ENCODE data around the gene ZNF335. TPM values are rescaled to one million over a fixed set of nuclear protein-coding genes. Genes with fewer than 3 reads are reported as not detected.

Gene ZNF335
- total and polyA plus RNA-seq, 2 of the 13 experiments (the other 11 are each of a cell fraction or from before 2014, with no cell fraction given): 9.7 to 13.7 TPM

DNA sequence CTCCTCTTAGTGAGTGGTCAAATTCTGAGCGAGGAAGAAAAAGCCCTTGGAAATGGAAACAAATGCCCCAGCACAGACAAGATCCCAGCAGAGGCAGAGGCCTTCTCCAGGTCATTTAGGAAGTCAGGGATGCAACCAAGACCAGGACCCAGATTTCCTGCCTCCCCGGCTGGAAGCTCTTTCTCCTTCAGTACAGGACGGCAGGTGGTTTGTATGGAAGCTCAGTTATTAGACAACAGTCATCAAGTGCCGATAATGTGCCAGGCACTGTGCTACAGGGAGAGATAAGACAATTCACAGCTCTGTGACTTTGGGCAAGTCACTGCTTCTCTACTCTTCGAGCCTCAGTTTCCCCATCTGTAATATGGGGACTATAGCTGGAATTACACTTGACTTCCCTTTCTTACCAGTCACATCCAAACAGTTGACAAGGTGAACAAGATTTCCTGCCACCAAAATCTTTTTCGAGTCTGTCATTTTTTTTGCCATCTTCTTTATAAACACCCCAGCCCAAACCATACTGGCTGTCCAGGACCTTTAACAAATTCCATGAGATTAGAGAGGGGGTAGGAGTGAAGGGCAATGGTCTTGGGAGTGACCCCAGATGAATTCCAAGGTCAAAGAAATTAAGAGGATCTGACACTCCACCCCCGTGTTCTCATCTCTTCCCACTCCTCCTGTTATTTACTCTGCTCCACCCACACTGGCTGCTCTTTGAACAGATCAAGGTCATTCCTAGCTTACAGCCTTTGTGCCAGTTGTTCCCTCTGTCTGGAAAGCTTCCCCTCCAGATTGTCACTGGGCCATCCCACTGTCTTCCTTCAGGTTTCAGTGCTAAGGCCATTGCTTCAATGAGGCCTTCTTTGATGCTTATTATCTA is 42.8 kb upstream of the ZNF335 start (continued):
- TF ChIP-seq HNF1A (IDR thresholded peaks at IDR 0.05; ENCODE audit: low read depth) (no peak), HNF1A (CRISPR knock-in tag; IDR thresholded peaks at IDR 0.05; ENCODE audit: borderline replicate concordance) (no peak), ZNF24 (IDR thresholded peaks at IDR 0.05) (no peak), ZNF747 (CRISPR knock-in tag; IDR thresholded peaks at IDR 0.05; ENCODE audit: borderline replicate concordance) (no peak), PAX8 (CRISPR knock-in tag; IDR thresholded peaks at IDR 0.05; ENCODE audit: borderline replicate concordance) (no peak), RFXAP (CRISPR knock-in tag; IDR thresholded peaks at IDR 0.05; ENCODE audit: borderline replicate concordance) (0 out of 2 replicates have a peak, but pooled peaks have one; percentile 6), SRF (IDR thresholded peaks at IDR 0.05; ENCODE audit: low read depth, low read length) (no peak), KLF12 (CRISPR knock-in tag; IDR thresholded peaks at IDR 0.05; ENCODE audit: borderline replicate concordance) (no peak; the same call in 1 of the 2 replicates), ZNF124 (CRISPR knock-in tag; IDR thresholded peaks at IDR 0.05) (no peak; the same call in 1 of the 2 replicates), ZNF446 (CRISPR knock-in tag; IDR thresholded peaks at IDR 0.05) (no peak), SIN3B (IDR thresholded peaks at IDR 0.05; ENCODE audit: low read length) (no peak), TCF12 (IDR thresholded peaks at IDR 0.05) (no peak), TCF12 (CRISPR knock-in tag; IDR thresholded peaks at IDR 0.05) (no peak), NFATC3 (CRISPR knock-in tag; IDR thresholded peaks at IDR 0.05) (no peak), KAT7 (CRISPR knock-in tag; IDR thresholded peaks at IDR 0.05; ENCODE audit: borderline replicate concordance) (0 out of 2 replicates have a peak, but pooled peaks have one; percentile 0), ZNF761 (CRISPR knock-in tag; conservative IDR thresholded peaks at IDR 0.05) (peak; percentile 6; the same call in 1 of the 2 replicates), YY1 (IDR thresholded peaks at IDR 0.05; ENCODE audit: insufficient read depth, insufficient replicate concordance, low read depth, low read length) (no peak), NFE2L1 (CRISPR knock-in tag; IDR thresholded peaks at IDR 0.05; ENCODE audit: borderline replicate concordance) (no peak)
- TF ChIP-seq, protein P1, sequence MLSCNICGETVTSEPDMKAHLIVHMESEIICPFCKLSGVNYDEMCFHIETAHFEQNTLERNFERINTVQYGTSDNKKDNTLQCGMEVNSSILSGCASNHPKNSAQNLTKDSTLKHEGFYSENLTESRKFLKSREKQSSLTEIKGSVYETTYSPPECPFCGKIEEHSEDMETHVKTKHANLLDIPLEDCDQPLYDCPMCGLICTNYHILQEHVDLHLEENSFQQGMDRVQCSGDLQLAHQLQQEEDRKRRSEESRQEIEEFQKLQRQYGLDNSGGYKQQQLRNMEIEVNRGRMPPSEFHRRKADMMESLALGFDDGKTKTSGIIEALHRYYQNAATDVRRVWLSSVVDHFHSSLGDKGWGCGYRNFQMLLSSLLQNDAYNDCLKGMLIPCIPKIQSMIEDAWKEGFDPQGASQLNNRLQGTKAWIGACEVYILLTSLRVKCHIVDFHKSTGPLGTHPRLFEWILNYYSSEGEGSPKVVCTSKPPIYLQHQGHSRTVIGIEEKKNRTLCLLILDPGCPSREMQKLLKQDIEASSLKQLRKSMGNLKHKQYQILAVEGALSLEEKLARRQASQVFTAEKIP (CRISPR knock-in tag; IDR thresholded peaks at IDR 0.05; ENCODE audit: borderline replicate concordance): no peak
- TF ChIP-seq, protein P2, sequence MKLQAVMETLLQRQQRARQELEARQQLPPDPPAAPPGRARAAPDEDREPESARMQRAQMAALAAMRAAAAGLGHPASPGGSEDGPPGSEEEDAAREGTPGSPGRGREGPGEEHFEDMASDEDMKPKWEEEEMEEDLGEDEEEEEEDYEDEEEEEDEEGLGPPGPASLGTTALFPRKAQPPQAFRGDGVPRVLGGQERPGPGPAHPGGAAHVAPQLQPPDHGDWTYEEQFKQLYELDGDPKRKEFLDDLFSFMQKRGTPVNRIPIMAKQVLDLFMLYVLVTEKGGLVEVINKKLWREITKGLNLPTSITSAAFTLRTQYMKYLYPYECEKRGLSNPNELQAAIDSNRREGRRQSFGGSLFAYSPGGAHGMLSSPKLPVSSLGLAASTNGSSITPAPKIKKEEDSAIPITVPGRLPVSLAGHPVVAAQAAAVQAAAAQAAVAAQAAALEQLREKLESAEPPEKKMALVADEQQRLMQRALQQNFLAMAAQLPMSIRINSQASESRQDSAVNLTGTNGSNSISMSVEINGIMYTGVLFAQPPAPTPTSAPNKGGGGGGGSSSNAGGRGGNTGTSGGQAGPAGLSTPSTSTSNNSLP (IDR thresholded peaks at IDR 0.05; ENCODE audit: low read depth, low read length): no peak
- TF ChIP-seq, protein P3, sequence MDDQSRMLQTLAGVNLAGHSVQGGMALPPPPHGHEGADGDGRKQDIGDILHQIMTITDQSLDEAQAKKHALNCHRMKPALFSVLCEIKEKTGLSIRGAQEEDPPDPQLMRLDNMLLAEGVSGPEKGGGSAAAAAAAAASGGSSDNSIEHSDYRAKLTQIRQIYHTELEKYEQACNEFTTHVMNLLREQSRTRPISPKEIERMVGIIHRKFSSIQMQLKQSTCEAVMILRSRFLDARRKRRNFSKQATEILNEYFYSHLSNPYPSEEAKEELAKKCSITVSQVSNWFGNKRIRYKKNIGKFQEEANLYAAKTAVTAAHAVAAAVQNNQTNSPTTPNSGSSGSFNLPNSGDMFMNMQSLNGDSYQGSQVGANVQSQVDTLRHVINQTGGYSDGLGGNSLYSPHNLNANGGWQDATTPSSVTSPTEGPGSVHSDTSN (CRISPR knock-in tag; IDR thresholded peaks at IDR 0.05; ENCODE audit: borderline replicate concordance): 0 out of 2 replicates have a peak, but pooled peaks have one; percentile 6

All from HepG2 (cell line).